OCI-LY3 (cell line): ENCODE data around the gene RRAS2.

Source experiments
- CTCF ChIP-seq: fragments of 200-600, 300-600 bp; sonication (generic); IDR thresholded peaks from 2 replicates; pipeline ENCODE4 v1.5.1; 2014; ENCODE audit warnings: antibody characterized with exemption, low read length, low read depth
- EZH2phosphoT487 ChIP-seq: fragments of 200-600 bp; shearing (Covaris generic); IDR thresholded peaks from 2 replicates; pipeline ENCODE4 v1.6.1; 2018; ENCODE audit warnings: antibody characterized with exemption, mixed run types, low read depth

GRCh38 chr11:14381968-14382367 lies 23.0 kb upstream of the RRAS2 start:
- no peak for TF ChIP-seq CTCF
- TF ChIP-seq EZH2phosphoT487: no peak
